ENCODE data around the gene ROS1.

DNA sequence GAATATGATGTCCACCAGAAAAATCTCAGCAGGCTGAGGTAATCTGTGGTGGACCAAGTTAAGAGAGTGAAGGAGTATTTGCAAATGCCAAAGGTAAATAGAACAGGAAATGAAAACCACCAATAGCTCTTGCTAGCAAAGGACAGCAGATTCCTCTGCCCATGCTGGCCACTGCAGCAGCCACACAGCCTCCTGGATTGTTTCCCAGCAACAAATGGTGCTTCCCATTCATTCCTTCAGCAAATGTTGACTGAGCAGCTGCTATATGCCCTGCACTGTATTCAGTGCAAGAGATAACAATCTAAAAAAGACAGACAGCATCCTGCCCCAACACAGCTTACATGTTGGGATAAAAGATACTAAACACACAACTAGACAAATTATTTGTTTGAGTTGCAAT, 11.0 kb downstream of the ROS1 start:
- TF ChIP-seq, protein P1, sequence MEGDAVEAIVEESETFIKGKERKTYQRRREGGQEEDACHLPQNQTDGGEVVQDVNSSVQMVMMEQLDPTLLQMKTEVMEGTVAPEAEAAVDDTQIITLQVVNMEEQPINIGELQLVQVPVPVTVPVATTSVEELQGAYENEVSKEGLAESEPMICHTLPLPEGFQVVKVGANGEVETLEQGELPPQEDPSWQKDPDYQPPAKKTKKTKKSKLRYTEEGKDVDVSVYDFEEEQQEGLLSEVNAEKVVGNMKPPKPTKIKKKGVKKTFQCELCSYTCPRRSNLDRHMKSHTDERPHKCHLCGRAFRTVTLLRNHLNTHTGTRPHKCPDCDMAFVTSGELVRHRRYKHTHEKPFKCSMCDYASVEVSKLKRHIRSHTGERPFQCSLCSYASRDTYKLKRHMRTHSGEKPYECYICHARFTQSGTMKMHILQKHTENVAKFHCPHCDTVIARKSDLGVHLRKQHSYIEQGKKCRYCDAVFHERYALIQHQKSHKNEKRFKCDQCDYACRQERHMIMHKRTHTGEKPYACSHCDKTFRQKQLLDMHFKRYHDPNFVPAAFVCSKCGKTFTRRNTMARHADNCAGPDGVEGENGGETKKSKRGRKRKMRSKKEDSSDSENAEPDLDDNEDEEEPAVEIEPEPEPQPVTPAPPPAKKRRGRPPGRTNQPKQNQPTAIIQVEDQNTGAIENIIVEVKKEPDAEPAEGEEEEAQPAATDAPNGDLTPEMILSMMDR (conservative IDR thresholded peaks at IDR 0.05 in 1 of 2, IDR thresholded peaks at IDR 0.05 in 1 of 2; ENCODE audit: low read depth in 1 of 2, low read length in 2 of 2): no peak
- no peak for TF ChIP-seq EZH2 (IDR thresholded peaks at IDR 0.05; ENCODE audit: low read length, missing control alignments)
